Superior temporal gyrus (tissue), 1 donor: ENCODE results near the gene RGS18.
"Not testable (repeated sequence)": the region's sequence is repeated elsewhere in the genome, so short reads cannot be mapped to it uniquely, and the experiment has no call there.

Experiments used
- DNase-seq: peaks from one replicate; pipeline ENCODE4 v3.0.0-alpha.2; 2016; ENCODE audit errors: extremely low spot score

RGS18 gene, protein sequence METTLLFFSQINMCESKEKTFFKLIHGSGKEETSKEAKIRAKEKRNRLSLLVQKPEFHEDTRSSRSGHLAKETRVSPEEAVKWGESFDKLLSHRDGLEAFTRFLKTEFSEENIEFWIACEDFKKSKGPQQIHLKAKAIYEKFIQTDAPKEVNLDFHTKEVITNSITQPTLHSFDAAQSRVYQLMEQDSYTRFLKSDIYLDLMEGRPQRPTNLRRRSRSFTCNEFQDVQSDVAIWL

DNA sequence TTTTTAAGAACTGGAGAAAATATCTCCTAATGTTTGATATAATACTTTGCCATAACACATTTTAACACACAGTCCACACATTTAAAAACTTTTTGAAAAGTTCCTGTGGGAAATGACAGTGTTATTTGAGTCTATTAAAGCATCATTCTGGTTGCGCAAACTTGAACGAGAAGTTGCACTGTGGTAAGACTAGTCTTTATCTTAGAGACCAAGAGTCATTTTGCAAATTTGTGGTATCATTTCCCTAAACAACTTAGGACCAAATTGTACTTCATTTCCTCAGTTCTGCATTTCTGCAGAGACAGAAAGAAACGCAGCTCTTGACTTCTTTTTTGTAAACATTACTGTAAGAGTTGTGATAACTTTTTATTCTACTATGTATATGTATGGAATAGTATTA, at the start of gene RGS18:
Gene RGS18 (plus strand): TSS at position 282 of the 400 bp plus-strand sequence. CDS start 176 bp downstream, outside the sequence.
- peak; percentile 44 for DNase-seq

DNA sequence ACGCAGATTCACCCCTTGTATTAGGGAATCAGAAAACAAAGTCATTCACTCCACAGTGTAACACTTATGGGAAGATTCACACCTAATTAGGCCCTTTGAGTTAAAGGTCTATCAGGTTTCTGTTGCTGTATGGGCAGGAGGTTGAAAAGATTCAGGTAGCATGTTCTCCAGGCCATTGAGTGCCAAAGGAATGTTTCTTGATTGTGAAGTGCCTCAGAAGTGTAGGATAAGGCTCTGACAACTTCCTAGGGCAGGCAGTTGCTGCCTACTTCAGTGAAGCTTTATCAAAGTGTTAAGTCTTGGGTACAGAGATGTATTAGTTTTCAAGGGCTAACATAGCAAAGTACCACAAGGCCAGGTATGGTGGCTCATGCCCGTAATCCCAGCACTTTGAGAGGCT, 48.7 kb upstream of the RGS18 start:
- no peak for DNase-seq

DNA sequence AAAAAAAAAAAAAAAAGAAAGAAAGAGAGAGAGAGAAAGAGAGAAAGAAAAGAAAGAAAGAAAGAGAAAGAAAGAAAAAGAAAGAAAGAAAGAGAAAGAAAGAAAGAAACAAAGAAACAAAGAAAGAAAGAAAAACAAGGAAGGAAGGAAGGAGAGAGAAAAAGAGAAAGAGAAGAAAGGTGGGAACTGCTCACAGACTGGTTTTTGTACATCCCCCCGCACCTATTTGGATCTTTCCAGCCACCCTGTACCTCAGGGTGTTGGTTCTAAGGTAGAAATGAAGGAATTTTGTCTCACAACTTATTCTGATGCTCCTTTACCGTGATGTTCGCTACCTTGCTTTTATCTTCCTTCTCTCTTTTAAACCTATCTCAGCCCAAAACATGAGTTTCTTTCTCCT, 43.3 kb upstream of the RGS18 start:
- no peak for DNase-seq

DNA sequence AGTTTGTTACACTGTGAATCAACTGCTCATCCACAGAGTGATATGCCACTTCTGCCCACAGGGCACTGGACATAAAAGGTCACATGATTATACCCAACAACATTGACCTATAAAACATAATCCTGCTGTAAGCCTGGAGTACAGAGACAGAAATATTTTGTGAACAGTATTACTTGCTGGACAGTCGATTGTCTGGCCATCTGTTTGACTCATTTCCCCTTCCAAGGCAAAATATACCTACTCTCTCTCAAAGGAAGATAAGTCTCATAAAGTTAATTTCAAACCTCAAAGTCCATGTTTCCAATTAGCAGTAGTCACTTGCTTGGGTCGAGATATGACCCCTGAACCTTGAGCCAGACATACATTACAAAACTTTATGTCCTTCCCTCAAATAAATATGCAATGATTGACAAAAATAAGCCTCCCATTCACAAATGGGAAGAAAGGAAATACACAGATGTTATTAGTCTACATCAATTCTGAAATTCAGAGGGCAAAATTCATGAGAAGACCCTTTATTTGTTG, 39.3 kb upstream of the RGS18 start:
- no peak for DNase-seq

DNA sequence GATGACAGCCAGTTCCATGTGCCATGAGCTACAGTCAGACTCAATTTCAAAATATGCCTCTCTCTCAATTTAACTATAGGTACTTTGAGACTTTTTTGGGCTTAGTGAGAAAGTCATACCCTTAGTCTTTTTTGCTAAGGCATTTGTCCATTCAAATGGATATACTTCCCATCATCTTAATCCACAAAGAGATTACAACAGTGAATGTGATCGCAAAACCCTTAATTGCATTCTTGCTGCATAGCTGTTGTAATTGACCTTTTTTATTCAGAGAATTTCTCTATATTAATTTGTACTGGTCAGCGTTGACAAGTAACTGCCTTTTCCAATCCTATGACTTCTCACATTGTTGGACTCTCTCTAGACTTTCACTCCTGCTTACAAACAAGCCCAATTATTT, 38.6 kb upstream of the RGS18 start:
- DNase-seq, result no peak

DNA sequence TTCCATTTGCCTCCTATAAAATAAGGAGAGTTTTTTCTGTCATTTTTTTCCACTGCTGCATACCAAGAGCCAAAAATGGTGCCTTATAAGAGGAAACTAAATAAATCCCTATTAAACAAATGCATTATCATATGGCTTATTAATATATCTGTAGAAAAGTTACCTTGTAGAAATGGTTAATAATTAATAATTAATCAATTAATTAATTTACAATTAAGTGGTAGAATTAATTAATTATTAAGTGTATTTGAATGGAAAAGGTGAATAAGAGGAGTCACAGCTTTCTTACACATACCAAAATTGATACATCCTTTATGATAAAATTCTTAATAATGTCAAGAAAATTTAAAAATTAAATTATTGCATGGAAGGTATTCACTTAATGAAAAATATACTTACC, 35.6 kb upstream of the RGS18 start:
- no peak for DNase-seq

DNA sequence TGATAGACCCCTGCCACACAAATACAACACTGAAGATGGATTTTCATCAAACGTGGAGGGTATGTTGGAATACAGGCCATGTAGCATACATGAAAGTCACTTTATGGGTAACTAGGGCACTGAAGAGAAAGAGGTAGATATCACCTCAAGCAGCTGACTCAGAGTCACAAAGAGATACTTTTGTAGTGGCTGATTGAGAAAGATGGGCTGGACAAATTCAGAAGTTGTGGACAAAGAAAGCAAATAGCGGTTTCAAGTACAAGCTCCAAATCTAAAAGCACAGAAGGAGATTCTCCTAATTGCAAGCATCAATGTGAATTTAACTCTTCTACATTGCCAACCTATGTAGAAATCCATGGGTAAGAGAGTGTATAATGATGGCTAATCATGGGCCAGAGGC, 35.0 kb upstream of the RGS18 start:
- DNase-seq, result no peak

DNA sequence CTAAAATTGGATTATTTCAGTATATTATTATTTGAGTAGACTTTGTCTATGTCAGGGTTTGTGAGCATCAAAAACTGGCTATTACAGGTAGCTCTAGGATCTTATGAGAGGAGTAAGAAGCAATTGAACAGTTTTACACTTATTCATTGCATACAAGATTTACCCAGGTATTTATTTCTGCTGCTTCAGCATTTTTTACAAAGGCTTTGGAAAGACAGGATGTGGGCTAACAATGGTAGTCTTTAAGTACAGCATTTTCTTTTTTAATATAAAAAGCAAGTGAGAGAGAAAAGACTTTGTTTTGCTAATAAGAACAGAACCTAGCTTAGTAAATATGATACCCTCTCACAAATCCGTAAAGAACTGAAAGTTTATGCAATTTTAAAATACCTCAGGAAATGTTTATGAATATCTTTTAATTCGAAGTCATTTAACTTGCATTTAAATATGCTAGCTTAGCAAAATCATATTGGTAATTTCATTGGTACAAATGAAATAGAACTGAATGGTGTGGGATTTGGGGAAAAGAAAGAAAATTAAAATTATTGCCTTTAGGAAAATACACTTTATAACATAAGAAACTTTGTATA, 32.1 kb upstream of the RGS18 start:
- DNase-seq, result no peak

DNA sequence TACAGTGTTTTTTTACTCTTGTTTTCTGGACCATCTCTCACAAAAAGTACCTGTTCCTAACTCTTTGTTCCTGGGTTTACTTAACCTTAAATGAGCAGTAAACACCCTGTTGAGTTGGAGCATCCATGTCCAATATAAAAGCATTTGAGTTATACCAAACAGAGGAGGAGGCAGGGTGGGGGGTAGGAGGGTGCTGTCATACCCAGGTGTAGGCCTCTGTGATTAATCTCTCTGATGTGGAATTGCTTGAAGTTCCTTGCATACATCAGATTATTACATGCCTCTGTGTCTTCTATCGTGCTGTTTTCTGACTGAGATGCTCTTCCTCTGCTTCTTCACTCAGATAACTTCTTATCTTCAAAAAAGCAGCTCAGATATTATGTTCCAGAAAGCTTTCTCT, 28.1 kb upstream of the RGS18 start:
- no peak for DNase-seq

DNA sequence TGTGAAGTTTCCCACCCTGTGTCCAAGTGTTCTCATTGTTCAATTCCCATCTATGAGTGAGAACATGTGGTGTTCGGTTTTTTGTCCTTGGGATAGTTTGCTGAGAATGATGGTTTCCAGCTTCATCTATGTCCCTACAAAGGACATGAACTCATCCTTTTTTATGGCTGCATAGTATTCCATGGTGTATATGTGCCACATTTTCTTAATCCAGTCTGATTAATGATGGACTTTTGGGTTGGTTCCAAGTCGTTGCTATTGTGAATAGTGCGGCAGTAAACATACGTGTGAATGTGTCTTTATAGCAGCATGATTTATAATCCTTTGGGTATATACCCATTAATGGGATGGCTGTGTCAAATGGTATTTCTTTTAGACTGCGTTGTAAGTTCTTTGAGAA, 27.4 kb upstream of the RGS18 start:
- not testable (repeated sequence) for DNase-seq

DNA sequence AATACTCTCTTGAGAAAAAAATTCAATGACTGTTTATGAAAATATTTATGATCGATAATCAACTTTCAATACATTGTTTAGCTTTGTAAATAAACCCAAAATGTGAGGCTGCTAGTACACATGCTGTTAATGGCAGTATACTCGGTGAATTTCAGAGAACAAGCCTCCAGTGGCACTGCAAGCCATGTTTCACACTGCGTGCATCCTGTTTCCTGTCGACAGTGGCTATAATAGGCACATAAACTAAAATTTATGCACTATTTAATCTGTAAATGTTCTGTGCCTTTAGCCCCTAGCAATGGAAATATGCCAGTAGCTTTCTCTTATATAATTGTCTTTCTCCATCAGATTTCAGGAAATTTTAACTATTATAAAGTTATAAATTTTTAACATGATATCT, 26.3 kb upstream of the RGS18 start:
- DNase-seq, result no peak

DNA sequence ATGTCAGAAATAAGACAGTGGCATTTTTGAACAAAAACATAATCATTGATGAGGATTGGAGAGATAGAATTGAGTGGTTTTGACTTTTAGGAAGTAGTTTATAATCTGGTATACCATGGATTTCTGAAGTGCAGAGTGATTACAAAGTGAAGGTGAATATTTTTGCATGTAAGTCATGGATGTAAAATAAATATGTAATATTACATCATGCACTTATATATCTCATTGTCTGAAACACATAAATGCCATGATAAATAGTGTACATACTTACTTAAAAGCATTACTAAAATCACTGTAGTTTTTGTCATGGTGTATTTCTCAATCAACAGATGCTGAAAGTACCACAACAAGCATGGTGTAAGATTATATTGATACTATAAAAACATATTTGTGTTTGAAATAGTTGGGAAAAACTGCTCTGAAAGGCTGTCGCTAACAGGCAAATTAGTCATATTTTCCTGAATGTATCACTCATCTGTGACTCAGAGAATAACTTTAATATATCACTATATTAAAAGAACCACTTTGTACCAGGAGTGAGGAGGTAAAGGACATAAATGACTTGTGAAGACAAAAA, 24.8 kb upstream of the RGS18 start:
- no peak for DNase-seq

DNA sequence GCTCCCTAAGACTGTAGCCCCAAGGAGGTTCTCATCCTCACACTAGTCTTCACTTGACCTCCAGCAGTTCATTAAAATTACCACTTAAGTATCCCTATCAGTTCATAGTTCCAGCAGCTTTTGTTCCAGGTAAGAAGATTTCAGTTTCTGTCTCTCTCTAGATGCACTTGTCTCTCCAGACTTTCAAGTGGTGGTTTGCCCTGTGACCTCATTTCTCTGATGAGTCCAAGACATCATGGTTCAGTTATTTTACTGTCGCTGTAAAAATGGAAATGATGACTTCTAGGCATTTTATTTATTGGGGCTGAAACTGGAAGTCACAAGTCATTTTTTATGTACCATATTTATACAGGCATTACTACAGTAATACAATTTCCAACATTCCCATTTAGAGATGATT, 17.9 kb upstream of the RGS18 start:
- no peak for DNase-seq

DNA sequence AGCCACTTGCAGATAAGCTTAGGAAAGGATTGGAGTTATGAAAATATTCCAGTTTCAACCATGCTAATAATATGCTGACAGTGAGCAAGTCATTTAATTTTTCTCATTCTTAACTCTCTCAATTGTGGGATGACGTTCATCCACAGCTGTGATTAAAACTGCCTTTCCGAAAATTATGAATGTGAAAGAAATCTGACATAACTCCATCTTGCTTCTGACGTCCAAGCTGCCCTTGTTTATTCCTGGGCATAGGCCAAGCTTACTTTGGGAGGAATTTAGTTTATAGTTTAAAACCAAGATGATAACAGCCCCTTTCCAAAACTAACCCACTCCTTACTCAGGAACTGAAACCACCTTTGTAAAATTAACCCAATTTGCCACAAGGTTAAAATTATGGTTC, 11.0 kb upstream of the RGS18 start:
- DNase-seq, result no peak

DNA sequence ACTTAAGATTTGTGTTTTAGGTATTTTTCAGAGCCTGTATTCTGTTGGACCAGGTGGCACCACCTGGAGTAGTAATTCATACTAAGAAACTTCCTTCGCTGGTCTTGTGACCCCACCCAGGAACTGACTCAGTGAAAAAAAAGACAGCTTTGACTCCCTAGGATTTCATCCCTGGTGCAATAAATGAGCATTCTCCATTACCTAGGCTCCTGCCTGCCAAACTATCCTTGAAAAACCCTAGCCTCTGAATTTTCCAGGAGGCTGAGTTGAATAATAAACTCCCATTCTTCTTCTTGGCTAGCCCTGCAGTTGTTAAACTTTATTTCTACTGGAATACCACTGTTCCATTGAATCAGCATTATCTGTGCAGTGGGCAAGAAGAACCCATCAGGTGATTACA, 10.6 kb upstream of the RGS18 start:
- no peak for DNase-seq

DNA sequence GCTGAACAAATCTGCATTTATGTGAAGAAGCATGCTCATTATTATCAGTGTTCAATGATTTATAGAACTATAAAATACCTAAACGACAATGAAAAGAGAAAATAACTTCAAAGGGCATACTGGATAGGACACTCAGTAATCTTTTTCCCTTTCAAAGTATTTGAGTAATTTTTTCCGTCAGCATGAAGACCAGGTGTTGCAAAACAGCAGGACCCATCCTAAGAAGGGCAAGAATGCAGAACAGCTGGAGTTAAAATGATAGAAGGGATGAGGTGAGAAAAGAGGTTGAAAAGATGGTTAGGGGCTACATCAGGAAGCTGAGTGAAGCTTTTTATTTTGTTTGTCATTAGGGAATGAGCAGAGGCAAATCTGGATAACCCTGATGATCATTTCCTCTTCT, 7.1 kb upstream of the RGS18 start:
- no peak for DNase-seq

DNA sequence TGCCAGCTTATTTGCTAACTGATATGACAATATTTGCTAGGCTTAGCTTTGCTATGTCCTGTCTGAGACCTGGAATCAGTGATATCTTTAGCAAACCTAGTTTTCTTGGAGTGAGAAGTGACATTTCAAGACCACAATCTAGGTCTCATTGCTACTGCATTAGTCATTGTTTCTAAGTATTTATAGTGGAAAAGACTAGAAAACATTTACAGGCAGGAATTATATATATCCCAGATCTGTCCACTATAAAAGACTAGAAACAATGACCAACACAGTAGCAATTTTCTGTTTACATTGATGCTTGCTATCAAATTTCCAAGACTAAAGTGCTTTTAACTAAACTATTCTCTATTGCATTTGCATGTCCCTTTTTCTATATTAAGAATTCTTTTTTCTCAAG, 5.0 kb upstream of the RGS18 start:
- DNase-seq, result no peak

DNA sequence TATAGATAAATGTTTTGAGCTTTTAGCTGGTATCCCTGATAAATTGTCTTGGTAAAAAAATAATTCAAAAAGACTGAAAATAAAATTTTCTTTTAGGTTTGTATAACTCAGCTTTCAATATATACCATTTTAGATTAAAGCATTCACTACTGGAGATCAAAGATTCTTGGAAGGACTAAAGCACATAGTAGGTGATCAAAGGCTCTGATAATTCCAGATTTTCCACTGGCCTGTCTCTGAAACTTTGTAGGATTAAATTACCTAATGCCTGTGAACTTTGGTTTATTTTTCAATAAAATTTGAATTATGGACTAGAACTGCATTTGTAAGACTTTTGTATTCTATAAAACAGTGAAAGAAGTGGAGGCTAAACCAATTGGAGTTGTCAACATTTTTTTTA, 1.2 kb upstream of the RGS18 start:
- no peak for DNase-seq

DNA sequence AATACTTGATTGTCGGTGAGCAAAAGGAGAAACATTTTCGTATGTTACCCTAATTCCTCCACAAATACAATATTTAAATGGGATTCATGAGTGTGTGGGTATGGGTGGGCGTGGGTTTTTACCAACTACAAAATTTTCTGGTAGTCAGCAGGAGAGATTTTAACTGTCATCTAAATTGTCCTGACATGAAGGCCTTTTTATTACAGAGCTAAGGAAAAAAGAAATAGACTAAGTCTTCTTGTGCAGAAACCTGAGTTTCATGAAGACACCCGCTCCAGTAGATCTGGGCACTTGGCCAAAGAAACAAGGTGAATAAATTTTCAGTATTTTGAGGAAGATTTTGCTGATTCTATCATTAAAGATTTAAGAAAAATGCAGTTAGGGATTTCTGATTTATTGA, 752 bp downstream of the RGS18 start:
- DNase-seq, result no peak

DNA sequence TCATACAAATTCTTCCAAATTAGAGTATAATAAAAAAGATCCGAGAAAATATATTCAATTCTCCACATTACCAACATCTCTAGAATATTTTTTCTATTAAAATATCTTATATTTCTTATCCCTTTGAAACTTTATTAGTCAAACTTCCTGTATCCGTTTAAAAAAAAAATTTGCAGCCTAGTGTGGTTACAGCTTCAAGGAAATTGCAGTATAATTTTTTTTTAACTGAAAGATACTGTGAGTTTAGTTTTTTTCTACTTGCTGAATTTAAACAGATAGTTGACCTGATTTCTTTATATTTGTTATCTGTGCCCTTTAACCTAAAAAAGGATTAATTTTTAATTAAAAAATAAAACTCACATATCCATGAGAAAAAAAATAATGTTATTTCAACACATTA, 1.5 kb downstream of the RGS18 start:
- no peak for DNase-seq

DNA sequence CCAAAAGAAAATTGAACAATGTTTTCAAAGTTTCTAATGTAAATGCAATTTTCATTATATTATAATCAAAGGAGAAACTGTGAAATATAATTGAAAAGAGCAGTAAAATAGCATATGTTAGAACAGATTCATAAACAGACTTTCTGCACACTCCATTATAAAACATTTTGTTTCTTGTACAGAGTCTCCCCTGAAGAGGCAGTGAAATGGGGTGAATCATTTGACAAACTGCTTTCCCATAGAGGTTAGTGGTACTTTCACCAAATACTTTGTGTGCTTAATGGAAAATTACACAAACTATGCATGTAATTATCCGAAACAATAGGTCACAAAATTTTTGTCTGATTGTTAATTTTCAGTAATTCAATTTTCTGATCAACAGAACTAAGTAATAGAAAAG, 1.9 kb downstream of the RGS18 start:
- no peak for DNase-seq

DNA sequence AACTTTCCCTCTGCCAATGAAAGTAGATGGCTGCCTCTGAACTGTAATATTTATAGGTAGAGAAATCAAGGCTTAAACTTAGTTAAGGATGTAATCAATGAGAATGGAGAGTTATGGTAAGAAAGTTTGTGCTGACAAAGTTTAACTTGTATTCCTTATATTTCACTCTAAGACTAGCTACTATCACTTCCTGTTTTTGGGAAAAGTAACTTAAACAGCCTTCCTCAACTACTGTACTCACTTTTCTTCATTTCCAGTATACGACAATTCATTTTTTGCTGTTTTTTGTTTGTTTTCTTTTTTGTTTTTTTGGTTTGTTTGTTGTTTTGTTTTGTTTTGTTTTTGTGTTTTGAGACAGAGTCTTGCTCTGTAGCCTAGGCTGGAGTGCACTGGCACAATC, 3.7 kb downstream of the RGS18 start:
- DNase-seq, result no peak

DNA sequence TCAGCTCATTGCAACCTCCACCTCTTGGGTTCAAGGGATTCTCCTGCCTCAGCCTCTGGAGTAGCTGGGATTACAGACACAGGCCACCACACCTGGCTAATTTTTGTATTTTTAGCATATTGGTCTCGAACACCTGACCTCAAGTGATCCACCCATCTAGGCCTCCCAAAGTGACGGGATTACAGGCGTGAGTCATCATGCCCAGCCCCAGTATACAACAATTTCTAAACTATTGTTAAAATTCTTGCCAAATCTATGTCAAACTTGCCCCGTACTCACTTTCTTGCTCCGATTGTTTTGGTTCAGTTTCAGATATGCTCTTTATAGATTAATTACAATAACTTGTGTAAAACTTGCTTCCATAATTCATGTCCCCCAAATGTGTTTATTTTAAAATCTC, 4.1 kb downstream of the RGS18 start:
- DNase-seq, result no peak

DNA sequence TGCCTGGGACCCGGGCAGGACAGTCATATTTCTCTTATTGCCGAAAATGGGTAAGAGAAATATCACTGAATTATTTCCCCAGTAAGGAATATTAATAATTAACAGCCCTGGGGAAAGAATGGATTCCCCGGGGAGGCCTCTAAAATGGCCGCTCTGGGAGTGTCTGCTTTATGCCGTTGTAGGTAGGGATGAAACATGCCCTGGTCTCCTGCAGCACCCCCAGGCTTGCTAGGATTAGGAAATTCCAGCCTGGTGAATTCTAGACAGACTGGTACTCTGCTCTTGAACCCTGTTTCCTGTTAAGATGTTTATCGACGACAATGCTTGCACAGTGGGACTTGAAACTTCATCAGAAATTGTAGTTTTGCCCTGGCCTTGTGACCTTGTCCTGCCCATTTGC, 6.7 kb downstream of the RGS18 start:
- DNase-seq, result not testable (repeated sequence)
